Endometrial microvascular endothelial cells (primary cell): ENCODE results near the gene GLCCI1. TPM values are rescaled to one million over a fixed set of nuclear protein-coding genes. Genes with fewer than 3 reads are reported as not detected.

ENCODE experiments used
- in situ Hi-C: cut with HindIII; loops from 2 replicates; pipeline ENCODE4 v1.10.0; 2017; ENCODE audit warnings: low sequenced_read_pairs, low pct_unique_long_range_greater_than_20kb; ENCODE audit errors: inconsistent ontology term
- total RNA-seq: library from RNA; depleted of rRNA; stranded (reverse); fragments of >200 nt; gene quantifications from one replicate; pipeline ENCODE4 v1.2.3, GENCODE V29; 2015; ENCODE audit errors: inconsistent ontology term

The GLCCI1 gene
- total RNA-seq, 1 donor from 2014 or later: 2.9 TPM

GRCh38 chr7:7957513-7957912 lies 11.1 kb upstream of the GLCCI1 start:
- in situ Hi-C loops: no loop called here

GRCh38 chr7:7959979-7960670 lies 8.5 kb upstream of the GLCCI1 start:
- in situ Hi-C loops: no loop called here

- in situ Hi-C loops: no loop called here
Observed at GRCh38 chr7:7962851-7963250, 5.7 kb upstream of the GLCCI1 start.

GRCh38 chr7:7964250-7964649 lies 4.3 kb upstream of the GLCCI1 start:
- in situ Hi-C loops: no loop called here

- in situ Hi-C loops: no loop called here
Observed at GRCh38 chr7:7964691-7965090, 3.9 kb upstream of the GLCCI1 start.

GRCh38 chr7:7965301-7965700 lies 3.3 kb upstream of the GLCCI1 start:
- in situ Hi-C loops: no loop called here

GRCh38 chr7:7966141-7966734 lies 2.4 kb upstream of the GLCCI1 start:
- in situ Hi-C loops: no loop called here

- in situ Hi-C loops: no loop called here
Observed at GRCh38 chr7:7967886-7968543, 581 bp upstream of the GLCCI1 start.

- in situ Hi-C loops: no loop called here
Observed at GRCh38 chr7:7969306-7970236, 975 bp downstream of the GLCCI1 start.

GRCh38 chr7:7970237-7970530 lies 1.6 kb downstream of the GLCCI1 start:
- in situ Hi-C loops: no loop called here

- in situ Hi-C loops: no loop called here
Observed at GRCh38 chr7:7970531-7971307, 2.1 kb downstream of the GLCCI1 start.

GRCh38 chr7:7971308-7972040 lies 2.9 kb downstream of the GLCCI1 start:
- in situ Hi-C loops: no loop called here

GRCh38 chr7:7972128-7972527 lies 3.5 kb downstream of the GLCCI1 start:
- in situ Hi-C loops: no loop called here

- in situ Hi-C loops: no loop called here
Observed at GRCh38 chr7:7972922-7973594, 4.5 kb downstream of the GLCCI1 start.

GRCh38 chr7:7976677-7977076 lies 8.1 kb downstream of the GLCCI1 start:
- in situ Hi-C loops: no loop called here

GRCh38 chr7:7977774-7978173 lies 9.2 kb downstream of the GLCCI1 start:
- in situ Hi-C loops: no loop called here

- in situ Hi-C loops: no loop called here
Observed at GRCh38 chr7:7978860-7979259, 10.3 kb downstream of the GLCCI1 start.

- in situ Hi-C loops: no loop called here
Observed at GRCh38 chr7:7979558-7979957, 11.0 kb downstream of the GLCCI1 start.
